ENCODE data around the gene CCR8.
"Not testable (repeated sequence)": the region's sequence is repeated elsewhere in the genome, so short reads cannot be mapped to it uniquely, and the experiment has no call there.

CCR8 gene

GRCh38 chr3:39317571-39318169, 11.8 kb upstream of the CCR8 start:
- no peak for DNase-seq

GRCh38 chr3:39318301-39318700, 11.2 kb upstream of the CCR8 start:
- DNase-seq = no peak

GRCh38 chr3:39319249-39319648, 10.3 kb upstream of the CCR8 start:
- DNase-seq = no peak

- not testable (repeated sequence) for DNase-seq
Measured at GRCh38 chr3:39321574-39321983, 7.9 kb upstream of the CCR8 start.

GRCh38 chr3:39322209-39322715, 7.2 kb upstream of the CCR8 start:
- DNase-seq = not testable (repeated sequence)

- DNase-seq = no peak
Measured at GRCh38 chr3:39322936-39323335, 6.6 kb upstream of the CCR8 start.

- no peak for DNase-seq
Measured at GRCh38 chr3:39323494-39323893, 6.0 kb upstream of the CCR8 start.

- DNase-seq = no peak
Measured at GRCh38 chr3:39325236-39325635, 4.3 kb upstream of the CCR8 start.

GRCh38 chr3:39327053-39327745, 2.3 kb upstream of the CCR8 start:
- no peak for DNase-seq

GRCh38 chr3:39327746-39328349, 1.7 kb upstream of the CCR8 start:
- peak; percentile 44 for DNase-seq

- no peak for DNase-seq
Measured at GRCh38 chr3:39330824-39331223, 1.3 kb downstream of the CCR8 start.

GRCh38 chr3:39332525-39332924, 3.0 kb downstream of the CCR8 start:
- DNase-seq = no peak

- DNase-seq = no peak
Measured at GRCh38 chr3:39333607-39334006, 4.1 kb downstream of the CCR8 start.

- no peak for DNase-seq
Measured at GRCh38 chr3:39334205-39334604, 4.7 kb downstream of the CCR8 start.

GRCh38 chr3:39338201-39338600, 8.7 kb downstream of the CCR8 start:
- DNase-seq = no peak

- no peak for DNase-seq
Measured at GRCh38 chr3:39339086-39339485, 9.6 kb downstream of the CCR8 start.

- DNase-seq = no peak
Measured at GRCh38 chr3:39343076-39343717, 13.7 kb downstream of the CCR8 start.

- no peak for DNase-seq
Measured at GRCh38 chr3:39343760-39344159, 14.3 kb downstream of the CCR8 start.

- DNase-seq = no peak
Measured at GRCh38 chr3:39344746-39345344, 15.3 kb downstream of the CCR8 start.

GRCh38 chr3:39346785-39347585, 17.5 kb downstream of the CCR8 start:
- DNase-seq = no peak

- DNase-seq = no peak
Measured at GRCh38 chr3:39347586-39347876, 18.0 kb downstream of the CCR8 start.

- DNase-seq = no peak
Measured at GRCh38 chr3:39349080-39349479, 19.6 kb downstream of the CCR8 start.

- no peak for DNase-seq
Measured at GRCh38 chr3:39350714-39351113, 21.2 kb downstream of the CCR8 start.
